Measurements from ENCODE around the gene AMIGO3.
"Not testable (repeated sequence)": the region's sequence is repeated elsewhere in the genome, so short reads cannot be mapped to it uniquely, and the experiment has no call there.

Gene AMIGO3

GRCh38 chr3:49686769-49687423, 32.6 kb downstream of the AMIGO3 start:
- not testable (repeated sequence) for DNase-seq

- not testable (repeated sequence) for DNase-seq
Measured at GRCh38 chr3:49686346-49686745, 33.1 kb downstream of the AMIGO3 start.

- DNase-seq: not testable (repeated sequence)
Measured at GRCh38 chr3:49685846-49686245, 33.6 kb downstream of the AMIGO3 start.

GRCh38 chr3:49685103-49685502, 34.4 kb downstream of the AMIGO3 start:
- DNase-seq: not testable (repeated sequence)

DNA sequence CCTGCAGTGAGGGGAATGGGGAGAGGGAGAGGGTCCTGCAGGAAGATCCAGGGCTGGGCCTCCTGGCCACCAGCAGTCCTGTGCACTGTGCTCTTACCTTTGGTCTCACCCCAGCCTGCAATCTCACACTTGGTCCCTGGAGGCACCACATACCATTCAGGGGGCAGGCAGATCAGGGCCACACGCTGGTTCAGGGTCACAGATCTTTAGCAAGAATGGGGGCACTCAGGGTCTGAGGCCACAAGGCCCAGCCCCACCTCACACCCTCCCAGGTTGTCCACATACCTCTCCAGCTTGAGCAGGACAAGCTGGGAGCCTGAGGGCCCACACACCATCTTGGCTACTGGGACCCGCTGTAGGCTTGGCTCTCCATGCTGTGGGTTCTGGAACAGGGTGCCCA, 35.0 kb downstream of the AMIGO3 start:
- DNase-seq: not testable (repeated sequence)

GRCh38 chr3:49683162-49683561, 36.3 kb downstream of the AMIGO3 start:
- DNase-seq: no peak

DNA sequence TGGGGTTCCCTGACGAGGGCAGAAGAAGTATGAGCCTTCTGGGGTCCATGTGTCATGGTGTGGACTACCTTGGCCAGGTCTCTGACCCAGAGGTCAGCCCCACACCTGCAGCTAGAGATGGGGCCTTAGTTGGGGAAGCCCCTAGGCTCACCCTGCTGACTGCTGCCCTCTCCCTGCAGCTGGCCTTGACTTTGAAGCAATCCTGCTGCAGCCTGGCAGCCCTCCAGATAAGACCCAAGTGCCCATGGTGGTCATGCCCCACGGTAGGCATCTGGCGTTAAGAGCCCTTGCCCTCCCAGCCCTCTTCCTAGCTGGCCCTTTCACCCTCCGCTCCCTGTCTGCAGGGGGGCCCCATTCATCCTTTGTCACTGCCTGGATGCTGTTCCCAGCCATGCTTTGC, 37.9 kb downstream of the AMIGO3 start:
- no peak for DNase-seq

DNA sequence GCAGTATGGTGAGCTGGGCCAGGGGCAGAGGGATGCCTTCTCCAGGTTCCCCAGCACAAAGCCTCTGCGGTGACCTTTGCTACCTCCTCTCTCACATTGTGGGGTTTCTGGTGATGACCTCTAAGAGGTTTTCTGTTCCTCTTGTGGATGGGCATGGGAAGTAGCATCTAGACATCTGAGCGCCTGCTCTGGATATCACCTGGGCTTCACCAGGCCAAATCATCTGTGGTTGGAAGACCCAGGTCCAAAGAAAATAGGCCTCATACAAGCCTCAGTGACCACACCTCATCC, 38.3 kb downstream of the AMIGO3 start:
- no peak for DNase-seq

- no peak for DNase-seq
Measured at GRCh38 chr3:49680493-49681231, 38.8 kb downstream of the AMIGO3 start.

GRCh38 chr3:49675912-49676311, 43.6 kb downstream of the AMIGO3 start:
- DNase-seq: no peak

DNA sequence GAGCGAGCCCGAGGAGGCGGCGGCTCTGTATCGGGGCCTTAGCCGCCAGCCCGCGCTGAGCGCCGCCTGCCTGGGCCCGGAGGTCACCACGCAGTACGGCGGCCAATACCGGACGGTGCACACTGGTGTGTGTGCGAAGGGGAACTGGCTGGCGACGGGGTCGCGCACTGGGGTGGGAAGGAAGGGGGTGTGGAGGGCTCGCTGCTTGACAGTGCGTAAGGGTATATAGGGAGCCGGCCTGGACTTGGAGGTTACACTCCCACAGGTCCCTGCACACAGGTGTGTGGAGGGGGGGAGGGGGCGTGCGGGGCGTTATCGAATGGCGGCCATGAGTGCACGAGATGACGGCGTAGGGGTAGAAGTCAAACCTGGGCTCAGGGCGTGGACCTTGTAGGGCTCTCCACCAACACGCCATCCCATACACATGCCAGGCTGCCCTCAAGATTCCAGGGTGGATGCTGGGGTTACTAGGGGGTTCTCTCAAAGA, 44.9 kb downstream of the AMIGO3 start:
- DNase-seq: no peak

DNA sequence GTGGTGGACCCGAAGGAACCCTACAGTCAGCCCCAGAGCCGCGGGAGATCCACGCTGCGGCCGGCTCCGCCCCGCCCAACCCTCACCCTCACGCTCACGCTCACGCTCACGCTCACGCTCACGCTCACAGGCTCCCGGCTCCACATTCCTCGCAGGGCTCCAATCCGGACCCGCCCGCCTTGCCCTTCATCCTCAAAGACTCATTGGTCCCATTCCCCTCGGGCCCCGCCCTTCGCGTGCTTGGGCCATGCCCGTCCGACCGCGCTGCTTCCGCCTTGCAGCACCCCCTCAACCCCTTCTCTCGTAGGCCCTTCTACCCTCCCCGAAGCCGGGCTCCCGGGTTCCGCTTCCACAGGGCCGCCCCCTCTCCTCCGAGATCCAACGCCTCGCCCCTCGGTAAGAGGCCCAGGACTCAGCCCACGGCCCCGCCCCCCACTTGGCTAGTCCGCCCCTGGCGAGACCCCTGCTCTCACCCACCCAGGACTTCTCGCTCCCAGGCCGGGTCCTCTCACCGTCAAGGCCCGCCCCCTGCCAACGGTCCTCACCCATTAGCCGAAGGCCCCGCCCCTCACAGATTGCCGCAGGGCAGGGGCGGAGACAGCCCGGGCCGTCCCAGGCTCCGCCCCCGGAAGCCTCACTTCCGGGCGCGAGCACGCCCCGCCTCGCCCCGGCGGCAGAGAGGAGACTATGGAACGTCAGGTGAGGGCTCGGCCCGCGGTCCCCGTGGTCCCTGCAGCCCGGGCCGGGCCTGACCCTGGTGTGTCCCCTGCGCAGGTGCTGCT, 45.6 kb downstream of the AMIGO3 start, which contains the start of gene APEH:
Gene APEH (plus strand): TSS at position 637 of the 782 bp plus-strand sequence. CDS start 51 bp downstream, at position 688.
- DNase-seq: no peak

- DNase-seq: no peak
Measured at GRCh38 chr3:49673121-49673714, 46.3 kb downstream of the AMIGO3 start.

DNA sequence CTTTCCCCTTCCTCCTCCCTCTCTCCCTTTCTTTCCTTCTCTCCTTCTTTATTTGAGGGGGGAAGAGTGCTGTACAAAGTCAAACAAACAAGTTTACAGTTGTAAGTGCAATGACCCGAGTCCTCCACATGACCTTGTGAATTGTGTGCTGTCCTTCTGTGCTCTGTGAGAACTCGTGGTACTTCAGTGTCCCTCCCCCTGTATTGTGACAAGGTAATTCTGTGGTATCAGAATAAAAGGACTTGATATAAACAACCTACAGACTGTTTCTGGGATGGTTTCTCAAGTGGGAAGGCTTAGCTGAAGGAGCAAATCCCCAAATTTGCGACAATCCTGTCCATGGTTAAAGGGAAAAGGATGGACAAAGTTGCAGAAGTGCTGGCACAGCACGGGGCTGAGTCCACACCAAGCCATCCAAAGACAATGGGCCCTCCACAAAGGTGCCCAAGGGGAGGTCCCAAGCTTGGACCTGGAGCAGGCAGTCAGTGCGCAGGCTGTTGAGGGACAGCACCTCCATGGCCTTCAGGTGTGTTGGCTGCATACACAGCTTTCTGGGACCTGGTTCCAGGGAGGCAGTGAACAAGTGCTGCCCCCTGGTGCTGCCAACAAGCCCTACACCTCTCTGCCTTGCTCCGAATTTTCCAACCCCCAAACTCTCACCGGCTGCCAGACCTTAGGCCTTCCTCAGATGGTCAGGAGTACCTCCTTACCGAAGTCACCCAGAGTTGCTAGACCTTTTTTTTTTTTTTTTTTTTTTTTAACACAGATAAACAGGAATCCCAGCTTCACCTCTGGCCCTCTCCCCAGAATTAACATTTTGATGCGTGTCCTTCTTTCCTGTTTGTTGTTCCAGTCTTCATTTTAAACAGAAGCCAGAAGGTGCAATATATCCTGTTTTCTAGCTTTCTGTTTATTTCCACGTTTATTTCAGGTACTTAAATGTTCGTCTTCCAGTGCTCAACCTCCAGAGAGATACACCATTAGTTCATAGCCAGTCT, 47.9 kb downstream of the AMIGO3 start:
- DNase-seq: no peak

DNA sequence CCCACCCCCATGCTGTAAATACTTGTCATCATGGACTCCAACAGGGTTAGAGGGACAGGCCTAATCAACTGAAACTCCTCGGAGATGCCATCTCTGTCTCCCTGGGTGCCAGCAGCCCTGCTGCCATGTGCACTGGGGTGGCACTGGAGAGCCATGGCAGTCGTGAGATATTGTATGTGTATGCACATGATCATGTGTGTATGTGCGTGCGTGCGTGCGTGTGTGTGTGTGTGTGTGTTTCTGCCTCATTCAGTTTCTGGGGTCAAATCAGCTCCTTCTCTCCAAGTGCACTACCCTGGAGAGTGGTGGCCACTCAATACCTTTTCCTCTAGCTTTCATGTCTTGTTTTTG, 48.6 kb downstream of the AMIGO3 start:
- DNase-seq: no peak

DNA sequence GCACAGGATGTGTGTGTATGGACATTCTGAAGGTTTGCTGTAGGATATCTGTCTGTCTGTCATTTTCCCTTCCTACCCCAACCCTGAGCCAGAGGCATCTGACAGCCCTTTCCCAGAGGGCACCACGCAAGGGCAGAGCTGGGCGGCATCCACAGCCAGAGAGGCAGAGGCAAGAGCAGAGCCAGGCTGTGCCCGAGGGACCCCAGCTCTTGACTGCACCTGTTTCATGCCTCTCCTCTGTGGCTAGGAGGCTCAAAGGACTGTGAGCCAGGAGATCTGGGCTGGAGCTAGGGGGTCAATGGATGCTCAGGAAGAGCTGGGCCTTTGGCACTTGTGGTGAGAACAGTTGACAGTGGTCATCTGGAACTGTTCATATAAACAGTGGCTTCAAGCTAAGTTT, 50.1 kb downstream of the AMIGO3 start:
- DNase-seq: no peak

DNA sequence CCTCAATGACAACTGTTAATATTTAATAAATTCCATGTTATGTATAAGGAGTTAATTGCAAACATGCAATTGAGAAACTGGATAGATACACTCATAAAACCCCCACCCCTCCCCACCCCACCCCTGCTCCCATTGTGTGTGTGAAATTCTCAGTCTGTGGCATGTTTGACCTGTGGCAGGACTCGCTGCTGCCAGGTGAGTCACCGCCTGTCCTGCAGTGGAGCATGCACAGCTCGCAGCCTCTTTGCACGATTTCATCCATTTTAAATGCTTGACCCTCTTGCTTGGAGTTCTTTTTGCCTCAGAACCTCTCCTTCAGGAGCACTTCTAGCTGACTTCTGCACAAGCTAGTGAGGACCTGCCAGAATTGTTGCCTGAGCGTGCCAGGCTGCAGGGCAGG, 50.6 kb downstream of the AMIGO3 start:
- DNase-seq: no peak

DNA sequence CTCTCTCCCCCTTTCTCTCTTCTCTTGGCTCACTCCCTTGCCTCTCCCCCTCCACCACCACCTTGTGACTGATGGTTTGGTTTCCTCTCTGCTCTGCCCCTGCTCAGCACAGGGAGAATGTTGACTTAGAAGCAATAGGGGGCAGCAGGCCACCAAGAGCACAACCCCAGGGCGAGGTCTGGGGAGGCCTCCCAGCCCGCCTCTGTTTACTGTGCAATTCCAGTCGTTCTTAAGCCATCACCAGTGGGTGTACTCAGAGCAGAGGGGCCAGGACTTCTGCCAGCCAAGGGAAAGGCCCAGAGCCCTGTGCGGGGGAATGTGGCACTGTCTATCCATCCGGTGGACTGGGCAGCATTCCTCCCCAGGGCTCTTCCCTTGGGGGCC, 51.1 kb downstream of the AMIGO3 start:
- DNase-seq: no peak

GRCh38 chr3:49667701-49668413, 51.6 kb downstream of the AMIGO3 start:
- DNase-seq: no peak

Data from KG1 (cell line).